ENCODE results near the gene CTNND2.
"Not testable (repeated sequence)": the region's sequence is repeated elsewhere in the genome, so short reads cannot be mapped to it uniquely, and the experiment has no call there.

CTNND2 gene

GRCh38 chr5:11622785-11623184 is 281.5 kb downstream of the CTNND2 start:
- Histone ChIP-seq H3K4me1 (no peaks in the 10 kb centered on the region), H3K4me3 (ENCODE audit: low read depth, low read length) (no peak overlapping the region), H3K9me3 (no peaks in the 10 kb centered on the region), H3K36me3 (no peaks in the 10 kb centered on the region), H3K27me3 (no peaks in the 10 kb centered on the region)
- no peak for DNase-seq
- TF ChIP-seq, protein P1, sequence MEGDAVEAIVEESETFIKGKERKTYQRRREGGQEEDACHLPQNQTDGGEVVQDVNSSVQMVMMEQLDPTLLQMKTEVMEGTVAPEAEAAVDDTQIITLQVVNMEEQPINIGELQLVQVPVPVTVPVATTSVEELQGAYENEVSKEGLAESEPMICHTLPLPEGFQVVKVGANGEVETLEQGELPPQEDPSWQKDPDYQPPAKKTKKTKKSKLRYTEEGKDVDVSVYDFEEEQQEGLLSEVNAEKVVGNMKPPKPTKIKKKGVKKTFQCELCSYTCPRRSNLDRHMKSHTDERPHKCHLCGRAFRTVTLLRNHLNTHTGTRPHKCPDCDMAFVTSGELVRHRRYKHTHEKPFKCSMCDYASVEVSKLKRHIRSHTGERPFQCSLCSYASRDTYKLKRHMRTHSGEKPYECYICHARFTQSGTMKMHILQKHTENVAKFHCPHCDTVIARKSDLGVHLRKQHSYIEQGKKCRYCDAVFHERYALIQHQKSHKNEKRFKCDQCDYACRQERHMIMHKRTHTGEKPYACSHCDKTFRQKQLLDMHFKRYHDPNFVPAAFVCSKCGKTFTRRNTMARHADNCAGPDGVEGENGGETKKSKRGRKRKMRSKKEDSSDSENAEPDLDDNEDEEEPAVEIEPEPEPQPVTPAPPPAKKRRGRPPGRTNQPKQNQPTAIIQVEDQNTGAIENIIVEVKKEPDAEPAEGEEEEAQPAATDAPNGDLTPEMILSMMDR (IDR thresholded peaks at IDR 0.05; ENCODE audit: low read depth, low read length) = no peak

DNA sequence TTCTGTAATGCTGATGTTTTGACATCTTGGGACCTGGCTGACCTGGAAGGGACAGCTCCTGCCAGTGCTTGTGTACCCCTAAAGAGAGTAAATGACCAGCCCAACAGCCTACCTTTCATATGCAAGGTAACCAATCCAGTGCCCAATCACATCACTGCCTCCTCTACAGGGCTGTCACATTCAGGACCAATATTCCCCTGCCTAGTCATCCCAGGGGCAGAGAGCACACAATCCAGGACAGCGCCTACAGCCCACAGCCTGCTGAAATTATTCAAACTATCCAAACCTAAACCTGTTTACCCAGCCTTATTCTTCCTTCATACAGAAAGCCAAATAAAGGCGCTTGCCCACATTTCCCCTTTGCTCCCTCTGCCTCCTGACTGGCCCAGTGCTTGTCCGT is 284.1 kb downstream of the CTNND2 start:
- no peak for DNase-seq
- Histone ChIP-seq H3K9me3 (no peaks in the 10 kb centered on the region), H3K27me3 (no peaks in the 10 kb centered on the region), H3K4me3 (ENCODE audit: low read depth, low read length) (no peak overlapping the region), H3K4me1 (no peaks in the 10 kb centered on the region), H3K36me3 (no peaks in the 10 kb centered on the region)
- TF ChIP-seq, protein P1 (IDR thresholded peaks at IDR 0.05; ENCODE audit: low read depth, low read length) = no peak

DNA sequence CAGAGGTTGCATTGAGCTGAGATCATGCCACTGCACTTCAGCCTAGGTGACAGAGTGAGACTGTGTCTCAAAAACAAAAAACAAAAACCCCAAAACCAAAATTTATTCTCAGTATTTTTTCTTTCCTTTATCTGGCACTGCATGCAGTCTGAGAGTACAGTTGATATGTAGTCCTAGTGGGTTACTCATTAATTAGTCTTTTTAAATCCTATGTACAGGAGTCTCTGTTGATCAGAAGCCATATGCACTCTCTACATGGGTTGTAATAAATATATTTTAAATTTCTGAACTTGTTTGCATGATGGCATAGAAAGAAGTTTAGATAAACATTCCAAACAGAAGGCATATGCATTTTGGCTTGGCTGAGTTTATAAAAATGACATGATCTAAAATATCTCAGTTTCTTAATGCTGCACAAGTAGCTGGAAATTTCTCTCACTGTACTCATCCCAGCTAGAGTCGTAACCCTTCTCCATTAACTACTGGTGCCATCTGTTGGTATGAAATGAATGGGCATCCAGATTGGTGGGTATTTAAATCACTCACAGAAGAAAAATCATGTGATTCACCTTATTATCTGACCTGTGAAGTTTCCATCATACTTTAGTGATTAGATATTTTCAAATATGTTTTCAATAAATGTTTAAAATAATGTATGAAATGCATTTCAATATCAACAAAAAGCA is 284.8 kb downstream of the CTNND2 start:
- Histone ChIP-seq H3K4me1 (no peaks in the 10 kb centered on the region), H3K27me3 (no peaks in the 10 kb centered on the region), H3K4me3 (ENCODE audit: low read depth, low read length) (no peak overlapping the region), H3K9me3 (no peaks in the 10 kb centered on the region), H3K36me3 (no peaks in the 10 kb centered on the region)
- TF ChIP-seq, protein P1 (IDR thresholded peaks at IDR 0.05; ENCODE audit: low read depth, low read length) = 0 out of 2 replicates have a peak, but pooled peaks have one; percentile 6
- no peak for DNase-seq

- H3K4me1 ChIP-seq = no peaks in the 10 kb centered on the region
- H3K9me3 ChIP-seq = no peaks in the 10 kb centered on the region
- no peak for DNase-seq
- TF ChIP-seq, protein P1 (IDR thresholded peaks at IDR 0.05; ENCODE audit: low read depth, low read length) = no peak
- H3K36me3 ChIP-seq = no peaks in the 10 kb centered on the region
- H3K4me3 ChIP-seq (ENCODE audit: low read depth, low read length) = no peak overlapping the region
- no peaks in the 10 kb centered on the region for H3K27me3 ChIP-seq
Observed at GRCh38 chr5:11617080-11617479, 287.2 kb downstream of the CTNND2 start.

- not testable (repeated sequence) for H3K36me3 ChIP-seq; H3K4me1 ChIP-seq; H3K9me3 ChIP-seq; DNase-seq; H3K4me3 ChIP-seq (ENCODE audit: low read depth, low read length); H3K27me3 ChIP-seq
Observed at GRCh38 chr5:11616624-11617023, 287.6 kb downstream of the CTNND2 start.

DNA sequence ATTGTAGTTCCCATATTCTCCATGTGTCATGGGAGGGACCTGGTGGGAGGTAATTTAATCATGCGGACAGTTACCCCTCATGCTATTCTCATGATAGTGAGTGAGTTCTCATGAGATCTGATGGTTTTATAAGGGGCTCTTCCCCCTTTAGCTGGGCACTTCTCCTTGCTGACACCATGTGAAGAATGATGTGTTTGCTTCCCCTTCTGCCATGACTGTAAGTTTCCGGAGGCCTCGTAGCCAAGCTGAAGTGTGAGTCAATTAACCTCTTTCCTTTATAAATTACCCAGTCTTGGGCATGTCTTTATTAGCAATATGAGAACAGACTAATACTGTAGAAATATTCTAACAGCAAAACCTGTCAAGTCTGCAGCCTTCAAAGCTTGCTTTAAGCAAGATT is 293.2 kb downstream of the CTNND2 start:
- H3K9me3 ChIP-seq = no peaks in the 10 kb centered on the region; the same call in 1 of the 2 replicates
- no peaks in the 10 kb centered on the region for H3K36me3 ChIP-seq
- TF ChIP-seq, protein P1 (IDR thresholded peaks at IDR 0.05; ENCODE audit: low read depth, low read length) = no peak
- DNase-seq = no peak
- H3K4me1 ChIP-seq = no peaks in the 10 kb centered on the region
- no peak overlapping the region for H3K4me3 ChIP-seq (ENCODE audit: low read depth, low read length)
- no peaks in the 10 kb centered on the region for H3K27me3 ChIP-seq
